Transverse colon (tissue), 4 donors: ENCODE data around the gene SUMO2.
"Not testable (repeated sequence)": the region's sequence is repeated elsewhere in the genome, so short reads cannot be mapped to it uniquely, and the experiment has no call there.

Experiments
- POLR2AphosphoS5 ChIP-seq, 3 donors: sonication (generic); formaldehyde crosslinking; IDR thresholded peaks; one replicate each; pipeline ENCODE4 v1.6.1; 2016; ENCODE audit warnings: antibody characterized with exemption in 3 of 3
- TF ChIP-seq, protein P1 (sequence below), 5 experiments: fragments of 200-600 bp in 3 of 5; fragments of 450-650 bp in 2 of 5; sonication (generic) in 3 of 5; IDR thresholded peaks; 1 replicate in 2 of 5; 2 replicates in 3 of 5; pipeline ENCODE4 v1.5.1; 2016 to 2017; ENCODE audit warnings: antibody characterized with exemption in 5 of 5, inconsistent platforms in 3 of 5, mild to moderate bottlenecking in 2 of 5, moderate library complexity in 1 of 5

- TF ChIP-seq, protein P1, sequence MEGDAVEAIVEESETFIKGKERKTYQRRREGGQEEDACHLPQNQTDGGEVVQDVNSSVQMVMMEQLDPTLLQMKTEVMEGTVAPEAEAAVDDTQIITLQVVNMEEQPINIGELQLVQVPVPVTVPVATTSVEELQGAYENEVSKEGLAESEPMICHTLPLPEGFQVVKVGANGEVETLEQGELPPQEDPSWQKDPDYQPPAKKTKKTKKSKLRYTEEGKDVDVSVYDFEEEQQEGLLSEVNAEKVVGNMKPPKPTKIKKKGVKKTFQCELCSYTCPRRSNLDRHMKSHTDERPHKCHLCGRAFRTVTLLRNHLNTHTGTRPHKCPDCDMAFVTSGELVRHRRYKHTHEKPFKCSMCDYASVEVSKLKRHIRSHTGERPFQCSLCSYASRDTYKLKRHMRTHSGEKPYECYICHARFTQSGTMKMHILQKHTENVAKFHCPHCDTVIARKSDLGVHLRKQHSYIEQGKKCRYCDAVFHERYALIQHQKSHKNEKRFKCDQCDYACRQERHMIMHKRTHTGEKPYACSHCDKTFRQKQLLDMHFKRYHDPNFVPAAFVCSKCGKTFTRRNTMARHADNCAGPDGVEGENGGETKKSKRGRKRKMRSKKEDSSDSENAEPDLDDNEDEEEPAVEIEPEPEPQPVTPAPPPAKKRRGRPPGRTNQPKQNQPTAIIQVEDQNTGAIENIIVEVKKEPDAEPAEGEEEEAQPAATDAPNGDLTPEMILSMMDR (IDR thresholded peaks at IDR 0.05): not testable (repeated sequence)
- TF ChIP-seq POLR2AphosphoS5 (IDR thresholded peaks at IDR 0.05): not testable (repeated sequence)
These were observed 24.3 kb upstream of the SUMO2 start for GRCh38 chr17:75207050-75207407.
